H9 (cell line): ENCODE results near the gene SMIM12. TPM values are rescaled to one million over a fixed set of nuclear protein-coding genes. Genes with fewer than 3 reads are reported as not detected.

Source experiments
- DNase-seq: peaks from one replicate; pipeline ENCODE4 v3.0.0-alpha.2; 2017
- H2AFZ ChIP-seq: one replicate; pipeline ENCODE4 v1.6.1; 2013; ENCODE audit warnings: mild to moderate bottlenecking, low read length, control low read depth, moderate library complexity
- H2AK5ac ChIP-seq: 2 replicates; pipeline ENCODE4 v1.6.1; 2013; ENCODE audit warnings: low read length, control low read depth, mixed read lengths; ENCODE audit not compliant: insufficient read length
- H2BK120ac ChIP-seq: one replicate; pipeline ENCODE4 v1.6.1; 2013; ENCODE audit warnings: low read depth, mild to moderate bottlenecking, low read length, control low read depth, inconsistent platforms; ENCODE audit not compliant: poor library complexity, severe bottlenecking
- H2BK12ac ChIP-seq: 2 replicates; pipeline ENCODE4 v1.6.1; 2013; ENCODE audit warnings: low read length, control low read depth, mixed read lengths, low read depth; ENCODE audit not compliant: insufficient read length
- H2BK15ac ChIP-seq: 2 replicates; pipeline ENCODE4 v1.6.1; 2013; ENCODE audit warnings: low read depth, low read length, control low read depth
- H2BK20ac ChIP-seq: one replicate; pipeline ENCODE4 v1.6.1; 2013; ENCODE audit warnings: low read depth, mild to moderate bottlenecking, low read length, control low read depth, inconsistent platforms; ENCODE audit not compliant: poor library complexity, severe bottlenecking
- H2BK5ac ChIP-seq: 2 replicates; pipeline ENCODE4 v1.6.1; 2013; ENCODE audit warnings: low read length, control low read depth, mixed read lengths; ENCODE audit not compliant: insufficient read length
- H3K14ac ChIP-seq: 2 replicates; pipeline ENCODE4 v1.6.1; 2013; ENCODE audit warnings: low read length, control low read depth; ENCODE audit not compliant: insufficient read depth
- H3K18ac ChIP-seq: 2 replicates; pipeline ENCODE4 v1.6.1; 2013; ENCODE audit warnings: low read depth, mild to moderate bottlenecking, mixed read lengths, low read length, control low read depth; ENCODE audit not compliant: insufficient read length
- H3K23ac ChIP-seq: 2 replicates; pipeline ENCODE4 v1.6.1; 2013; ENCODE audit warnings: low read length, control low read depth, mixed read lengths, low read depth; ENCODE audit not compliant: insufficient read length
- H3K23me2 ChIP-seq: 2 replicates; pipeline ENCODE4 v1.6.1; 2013; ENCODE audit warnings: low read depth, mild to moderate bottlenecking, mixed read lengths, low read length, control low read depth; ENCODE audit not compliant: insufficient read length, poor library complexity, severe bottlenecking
- H3K27ac ChIP-seq: 2 replicates; pipeline ENCODE4 v1.5.1; 2013; ENCODE audit warnings: low read length, control low read depth, mixed read lengths, low read depth; ENCODE audit not compliant: insufficient read length
- H3K27me3 ChIP-seq: 2 replicates; pipeline ENCODE4 v1.6.1; 2013; ENCODE audit warnings: low read length, control low read depth, inconsistent platforms; ENCODE audit not compliant: insufficient read depth
- H3K4ac ChIP-seq: 2 replicates; pipeline ENCODE4 v1.6.1; 2013; ENCODE audit warnings: low read depth, mild to moderate bottlenecking, control low read depth, inconsistent platforms, low read length, moderate library complexity
- H3K4me1 ChIP-seq: 2 replicates; pipeline ENCODE4 v1.6.1; 2013; ENCODE audit warnings: low read length, control low read depth, inconsistent platforms; ENCODE audit not compliant: insufficient read depth
- H3K4me2 ChIP-seq: 2 replicates; pipeline ENCODE4 v1.6.1; 2013; ENCODE audit warnings: low read length, control low read depth, mixed read lengths; ENCODE audit not compliant: insufficient read length, insufficient read depth
- H3K56ac ChIP-seq: 2 replicates; pipeline ENCODE4 v1.6.1; 2013; ENCODE audit warnings: low read depth, mild to moderate bottlenecking, mixed read lengths, low read length, control low read depth; ENCODE audit not compliant: insufficient read length
- H3K79me1 ChIP-seq: 2 replicates; pipeline ENCODE4 v1.6.1; 2013; ENCODE audit warnings: low read depth, mild to moderate bottlenecking, moderate library complexity, low read length, control low read depth, inconsistent platforms; ENCODE audit not compliant: insufficient read depth, poor library complexity, severe bottlenecking
- H3K79me2 ChIP-seq: 2 replicates; pipeline ENCODE4 v1.6.1; 2013; ENCODE audit warnings: low read length, control low read depth, inconsistent platforms; ENCODE audit not compliant: insufficient read depth
- H3K9ac ChIP-seq: 2 replicates; pipeline ENCODE4 v1.6.1; 2013; ENCODE audit warnings: low read length, control low read depth, mixed read lengths; ENCODE audit not compliant: insufficient read length; ENCODE audit errors: extremely low read depth
- H3K9me3 ChIP-seq: one replicate; pipeline ENCODE4 v1.6.1; 2013; ENCODE audit warnings: low read depth, low read length, inconsistent platforms; ENCODE audit not compliant: control insufficient read depth
- H3T11ph ChIP-seq: one replicate; pipeline ENCODE4 v1.6.1; 2013; ENCODE audit warnings: mild to moderate bottlenecking, low read length, control low read depth, inconsistent platforms
- H4K20me1 ChIP-seq: one replicate; pipeline ENCODE4 v1.6.1; 2013; ENCODE audit not compliant: control insufficient read depth, insufficient read length, insufficient read depth
- H4K5ac ChIP-seq: 2 replicates; pipeline ENCODE4 v1.6.1; 2013; ENCODE audit warnings: low read depth, mild to moderate bottlenecking, mixed read lengths, low read length, control low read depth; ENCODE audit not compliant: insufficient read length
- H4K8ac ChIP-seq: replicated peaks from 2 replicates; pipeline ENCODE4 v1.6.1; 2013; ENCODE audit warnings: low read length, control low read depth, mixed read lengths, low read depth; ENCODE audit not compliant: insufficient read length
- H4K91ac ChIP-seq: 2 replicates; pipeline ENCODE4 v1.6.1; 2013; ENCODE audit warnings: low read depth, mild to moderate bottlenecking, moderate library complexity, mixed read lengths, low read length, control low read depth; ENCODE audit not compliant: insufficient read length
- H3K27ac Mint-ChIP-seq, 3 experiments: 2 replicates in 2 of 3; 3 replicates in 1 of 3; pipeline ENCODE4 v1.8.0; 2020 to 2021; ENCODE audit warnings: mixed read lengths in 3 of 3, mild to moderate bottlenecking in 1 of 3, moderate library complexity in 1 of 3
- H3K27me3 Mint-ChIP-seq: 2 replicates; pipeline ENCODE4 v1.8.0; 2021; ENCODE audit warnings: low read depth, mild to moderate bottlenecking, moderate library complexity, mixed read lengths
- H3K36me3 Mint-ChIP-seq, 3 experiments: 2 replicates in 2 of 3; 3 replicates in 1 of 3; pipeline ENCODE4 v1.8.0; 2020 to 2021; ENCODE audit warnings: low read depth in 3 of 3, mixed read lengths in 3 of 3; ENCODE audit not compliant: insufficient read depth in 1 of 3
- H3K4me1 Mint-ChIP-seq, 2 experiments: 2 replicates each; pipeline ENCODE4 v1.8.0; 2020; ENCODE audit warnings: mixed read lengths in 2 of 2
- H3K4me3 Mint-ChIP-seq, 2 experiments: 2 replicates in 1 of 2; 3 replicates in 1 of 2; pipeline ENCODE4 v1.8.0; 2020 to 2021; ENCODE audit warnings: mild to moderate bottlenecking in 2 of 2, mixed read lengths in 2 of 2, moderate library complexity in 1 of 2
- H3K9me3 Mint-ChIP-seq, 2 experiments: 2 replicates in 1 of 2; 3 replicates in 1 of 2; pipeline ENCODE4 v1.8.0; 2020; ENCODE audit warnings: mild to moderate bottlenecking in 2 of 2, mixed read lengths in 2 of 2, moderate library complexity in 1 of 2
- WGBS: extraction: QIAGEN DNeasy Blood & Tissue Kit; methylation state at CpG from one replicate; pipeline ENCODE4 v1.1.7; 2013; ENCODE audit warnings: missing lambda C conversion rate, low lambda C conversion rate, mixed read lengths; ENCODE audit not compliant: insufficient read length; ENCODE audit errors: extremely low coverage; 5-methylcytosine and 5-hydroxymethylcytosine counted together
- total RNA-seq: library from RNA; stranded (reverse); gene quantifications from 2 replicates; pipeline ENCODE4 v1.2.1, GENCODE V29; 2021
- TF ChIP-seq, protein P1 (sequence below): fragments of 200-600 bp; sonication (generic); conservative IDR thresholded peaks from 3 replicates; pipeline ENCODE4 v1.8.0; 2021; ENCODE audit warnings: antibody characterized with exemption, mild to moderate bottlenecking

Gene SMIM12
- total RNA-seq, 1 experiment from 2014 or later = 40.9 TPM

DNA sequence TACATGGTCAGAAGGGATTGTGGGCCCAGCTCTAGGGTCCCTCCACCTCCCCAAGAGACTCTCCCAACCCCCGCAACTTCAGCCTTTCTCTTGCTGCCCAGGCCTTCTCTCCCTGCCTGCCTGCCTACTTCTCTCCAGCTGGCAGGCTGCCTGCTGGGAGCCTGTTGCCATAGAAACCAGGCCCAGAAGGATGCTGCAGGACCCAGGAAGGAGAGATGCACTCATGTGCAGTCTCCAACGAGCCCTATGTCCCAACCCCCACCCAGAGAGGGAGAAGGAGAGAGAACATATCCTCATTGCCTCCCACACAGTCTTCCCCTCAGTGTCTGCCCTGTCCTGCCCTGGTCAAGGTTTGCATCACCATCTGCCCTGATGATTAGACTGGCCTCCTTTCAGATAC, 10.8 kb upstream of the SMIM12 start:
- no peaks in the 10 kb centered on the region for H3K27me3 ChIP-seq
- no peaks in the 10 kb centered on the region for H3K79me1 ChIP-seq
- no peak overlapping the region for H3K27ac ChIP-seq
- Mint-ChIP-seq H3K27me3 (peaks cover 40% of the 10 kb centered on the region), H3K27ac (peak overlapping the region in 1 of 3 experiments; percentile 6; a peak in 1 of 7 replicates), H3K36me3 (no peaks in the 10 kb centered on the region; a peak in 2 of 7 replicates), H3K4me3 (no peak overlapping the region), H3K9me3 (no peaks in the 10 kb centered on the region), H3K4me1 (peaks cover 2% of the 10 kb centered on the region in 2 experiments; a peak in 2 of 4 replicates)
- no peak overlapping the region for H2BK15ac ChIP-seq
- H2BK120ac ChIP-seq = no peak overlapping the region
- no peak overlapping the region for H2AK5ac ChIP-seq
- TF ChIP-seq, protein P1, sequence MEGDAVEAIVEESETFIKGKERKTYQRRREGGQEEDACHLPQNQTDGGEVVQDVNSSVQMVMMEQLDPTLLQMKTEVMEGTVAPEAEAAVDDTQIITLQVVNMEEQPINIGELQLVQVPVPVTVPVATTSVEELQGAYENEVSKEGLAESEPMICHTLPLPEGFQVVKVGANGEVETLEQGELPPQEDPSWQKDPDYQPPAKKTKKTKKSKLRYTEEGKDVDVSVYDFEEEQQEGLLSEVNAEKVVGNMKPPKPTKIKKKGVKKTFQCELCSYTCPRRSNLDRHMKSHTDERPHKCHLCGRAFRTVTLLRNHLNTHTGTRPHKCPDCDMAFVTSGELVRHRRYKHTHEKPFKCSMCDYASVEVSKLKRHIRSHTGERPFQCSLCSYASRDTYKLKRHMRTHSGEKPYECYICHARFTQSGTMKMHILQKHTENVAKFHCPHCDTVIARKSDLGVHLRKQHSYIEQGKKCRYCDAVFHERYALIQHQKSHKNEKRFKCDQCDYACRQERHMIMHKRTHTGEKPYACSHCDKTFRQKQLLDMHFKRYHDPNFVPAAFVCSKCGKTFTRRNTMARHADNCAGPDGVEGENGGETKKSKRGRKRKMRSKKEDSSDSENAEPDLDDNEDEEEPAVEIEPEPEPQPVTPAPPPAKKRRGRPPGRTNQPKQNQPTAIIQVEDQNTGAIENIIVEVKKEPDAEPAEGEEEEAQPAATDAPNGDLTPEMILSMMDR = no peak
- H4K20me1 ChIP-seq = no peaks in the 10 kb centered on the region
- H2BK5ac ChIP-seq = no peak overlapping the region
- no peak overlapping the region for H4K5ac ChIP-seq
- H3K23me2 ChIP-seq = no peaks in the 10 kb centered on the region
- H4K91ac ChIP-seq = no peak overlapping the region
- H3K4me2 ChIP-seq = no peak overlapping the region
- H3K56ac ChIP-seq = no peak overlapping the region
- H2BK20ac ChIP-seq = no peak overlapping the region
- H3K23ac ChIP-seq = no peak overlapping the region
- H3T11ph ChIP-seq = no peak overlapping the region
- no CpG with 5 or more reads among the region's 2 CpGs for WGBS
- H3K4ac ChIP-seq = no peak overlapping the region
- no peaks in the 10 kb centered on the region for H3K4me1 ChIP-seq
- no peak overlapping the region for H3K18ac ChIP-seq
- no peak overlapping the region for H2AFZ ChIP-seq
- no peaks in the 10 kb centered on the region for H3K79me2 ChIP-seq
- no peak overlapping the region for H4K8ac ChIP-seq
- no peaks in the 10 kb centered on the region for H3K9me3 ChIP-seq
- no peak overlapping the region for H3K14ac ChIP-seq
- DNase-seq = no peak
- no peak overlapping the region for H3K9ac ChIP-seq
- no peak overlapping the region for H2BK12ac ChIP-seq
